Transverse colon (tissue), 4 donors: ENCODE measurements around the gene UMODL1.

ENCODE experiments used
- EP300 ChIP-seq: sonication (generic); formaldehyde crosslinking; IDR thresholded peaks from one replicate; pipeline ENCODE4 v1.6.1; 2017; ENCODE audit warnings: antibody characterized with exemption, low read depth
- POLR2AphosphoS5 ChIP-seq, 3 donors: sonication (generic); formaldehyde crosslinking; IDR thresholded peaks; one replicate each; pipeline ENCODE4 v1.6.1; 2016; ENCODE audit warnings: antibody characterized with exemption in 3 of 3
- TF ChIP-seq, protein P1 (sequence below), 5 experiments: fragments of 200-600 bp in 3 of 5; fragments of 450-650 bp in 2 of 5; sonication (generic) in 3 of 5; IDR thresholded peaks; 1 replicate in 2 of 5; 2 replicates in 3 of 5; pipeline ENCODE4 v1.5.1; 2016 to 2017; ENCODE audit warnings: antibody characterized with exemption in 5 of 5, inconsistent platforms in 3 of 5, mild to moderate bottlenecking in 2 of 5, moderate library complexity in 1 of 5

- TF ChIP-seq EP300 = no peak
- TF ChIP-seq, protein P1, sequence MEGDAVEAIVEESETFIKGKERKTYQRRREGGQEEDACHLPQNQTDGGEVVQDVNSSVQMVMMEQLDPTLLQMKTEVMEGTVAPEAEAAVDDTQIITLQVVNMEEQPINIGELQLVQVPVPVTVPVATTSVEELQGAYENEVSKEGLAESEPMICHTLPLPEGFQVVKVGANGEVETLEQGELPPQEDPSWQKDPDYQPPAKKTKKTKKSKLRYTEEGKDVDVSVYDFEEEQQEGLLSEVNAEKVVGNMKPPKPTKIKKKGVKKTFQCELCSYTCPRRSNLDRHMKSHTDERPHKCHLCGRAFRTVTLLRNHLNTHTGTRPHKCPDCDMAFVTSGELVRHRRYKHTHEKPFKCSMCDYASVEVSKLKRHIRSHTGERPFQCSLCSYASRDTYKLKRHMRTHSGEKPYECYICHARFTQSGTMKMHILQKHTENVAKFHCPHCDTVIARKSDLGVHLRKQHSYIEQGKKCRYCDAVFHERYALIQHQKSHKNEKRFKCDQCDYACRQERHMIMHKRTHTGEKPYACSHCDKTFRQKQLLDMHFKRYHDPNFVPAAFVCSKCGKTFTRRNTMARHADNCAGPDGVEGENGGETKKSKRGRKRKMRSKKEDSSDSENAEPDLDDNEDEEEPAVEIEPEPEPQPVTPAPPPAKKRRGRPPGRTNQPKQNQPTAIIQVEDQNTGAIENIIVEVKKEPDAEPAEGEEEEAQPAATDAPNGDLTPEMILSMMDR (IDR thresholded peaks at IDR 0.05) = no peak
- TF ChIP-seq POLR2AphosphoS5 (IDR thresholded peaks at IDR 0.05) = no peak
Observed at GRCh38 chr21:42140196-42140934, 69.2 kb downstream of the UMODL1 start.
